ENCODE results near the gene RYR2.

The RYR2 gene

DNA sequence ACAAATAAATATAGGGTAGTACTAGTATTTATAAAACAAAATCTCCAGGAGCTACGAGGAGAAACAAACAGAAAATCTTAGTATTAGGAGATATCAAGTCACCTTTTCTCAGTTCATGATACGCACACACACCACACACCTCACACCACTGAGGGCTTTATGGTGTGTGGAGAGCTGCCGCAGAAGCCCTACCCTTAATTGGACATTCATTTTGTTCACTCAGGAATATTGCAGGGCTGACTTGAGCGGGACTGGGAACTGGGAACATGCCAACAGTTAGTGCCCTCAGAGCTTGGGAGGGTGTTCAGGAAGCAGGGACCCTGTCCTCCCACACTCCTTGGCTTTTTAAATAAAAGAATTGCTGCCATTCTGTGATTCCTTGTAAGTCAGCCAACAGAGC, 386.8 kb downstream of the RYR2 start:
- no peak overlapping the region for H3K27ac ChIP-seq (ENCODE audit: insufficient read depth, low read length, poor library complexity, severe bottlenecking)
- no peaks in the 10 kb centered on the region for H3K4me1 ChIP-seq (ENCODE audit: control insufficient read depth, insufficient read depth, low read length, poor library complexity, severe bottlenecking)
- H3K9me3 ChIP-seq (ENCODE audit: control insufficient read depth, low read length), result no peaks in the 10 kb centered on the region
- H3K27me3 ChIP-seq (replicated peaks; ENCODE audit: control insufficient read depth, insufficient read depth, low read length, poor library complexity, severe bottlenecking), result no peaks in the 10 kb centered on the region
- no peak overlapping the region for H3K4me3 ChIP-seq (ENCODE audit: insufficient read depth, low read depth, low read length, poor library complexity, severe bottlenecking)
- no peaks in the 10 kb centered on the region for H3K36me3 ChIP-seq (ENCODE audit: control insufficient read depth, insufficient read depth, low read length)
- no peak for DNase-seq

DNA sequence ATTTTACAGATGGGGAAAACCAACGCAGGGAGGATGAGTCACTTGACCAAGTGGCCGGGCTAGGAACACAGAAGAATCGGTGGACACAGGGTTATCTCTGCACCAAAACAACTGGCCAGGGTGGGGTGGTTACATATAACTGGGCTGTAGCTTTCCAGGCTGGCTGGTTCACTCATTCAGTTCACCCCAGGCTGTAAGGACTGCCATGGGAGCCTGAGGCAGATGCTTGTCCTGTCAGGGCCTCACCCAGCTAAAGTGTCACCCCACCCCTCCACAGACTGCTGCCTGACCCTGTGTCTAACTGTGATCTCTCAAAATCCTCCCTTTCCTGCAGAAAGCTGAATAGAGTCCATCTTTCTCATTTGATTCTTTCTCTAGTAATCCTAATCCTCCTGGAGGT, 387.3 kb downstream of the RYR2 start:
- Histone ChIP-seq H3K27me3 (replicated peaks; ENCODE audit: control insufficient read depth, insufficient read depth, low read length, poor library complexity, severe bottlenecking) (no peaks in the 10 kb centered on the region), H3K4me3 (ENCODE audit: insufficient read depth, low read depth, low read length, poor library complexity, severe bottlenecking) (no peak overlapping the region), H3K4me1 (ENCODE audit: control insufficient read depth, insufficient read depth, low read length, poor library complexity, severe bottlenecking) (no peaks in the 10 kb centered on the region), H3K36me3 (ENCODE audit: control insufficient read depth, insufficient read depth, low read length) (no peaks in the 10 kb centered on the region), H3K9me3 (ENCODE audit: control insufficient read depth, low read length) (no peaks in the 10 kb centered on the region), H3K27ac (ENCODE audit: insufficient read depth, low read length, poor library complexity, severe bottlenecking) (no peak overlapping the region)
- no peak for DNase-seq

DNA sequence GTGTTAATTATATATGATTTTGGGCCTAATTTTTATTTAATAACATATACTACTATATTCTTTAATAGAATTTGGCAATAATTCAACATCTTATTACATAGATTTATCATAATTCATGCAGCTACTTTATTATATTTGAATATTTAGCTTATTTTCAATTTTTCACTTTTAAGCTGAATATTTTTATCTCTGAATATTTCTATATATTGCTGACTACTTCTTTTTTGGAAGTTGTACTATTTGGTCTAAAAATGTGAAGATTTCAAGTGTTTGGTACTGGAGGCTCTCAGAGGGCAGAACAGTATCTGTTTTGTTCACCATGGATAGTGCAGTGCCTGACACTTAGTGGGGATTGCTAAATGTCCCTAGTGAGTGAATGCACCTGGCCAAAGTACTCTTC, 389.5 kb downstream of the RYR2 start:
- Histone ChIP-seq H3K27ac (ENCODE audit: insufficient read depth, low read length, poor library complexity, severe bottlenecking) (no peak overlapping the region), H3K36me3 (ENCODE audit: control insufficient read depth, insufficient read depth, low read length) (no peaks in the 10 kb centered on the region), H3K27me3 (replicated peaks; ENCODE audit: control insufficient read depth, insufficient read depth, low read length, poor library complexity, severe bottlenecking) (no peaks in the 10 kb centered on the region), H3K9me3 (ENCODE audit: control insufficient read depth, low read length) (no peaks in the 10 kb centered on the region), H3K4me1 (ENCODE audit: control insufficient read depth, insufficient read depth, low read length, poor library complexity, severe bottlenecking) (no peaks in the 10 kb centered on the region), H3K4me3 (ENCODE audit: insufficient read depth, low read depth, low read length, poor library complexity, severe bottlenecking) (no peak overlapping the region)
- no peak for DNase-seq

DNA sequence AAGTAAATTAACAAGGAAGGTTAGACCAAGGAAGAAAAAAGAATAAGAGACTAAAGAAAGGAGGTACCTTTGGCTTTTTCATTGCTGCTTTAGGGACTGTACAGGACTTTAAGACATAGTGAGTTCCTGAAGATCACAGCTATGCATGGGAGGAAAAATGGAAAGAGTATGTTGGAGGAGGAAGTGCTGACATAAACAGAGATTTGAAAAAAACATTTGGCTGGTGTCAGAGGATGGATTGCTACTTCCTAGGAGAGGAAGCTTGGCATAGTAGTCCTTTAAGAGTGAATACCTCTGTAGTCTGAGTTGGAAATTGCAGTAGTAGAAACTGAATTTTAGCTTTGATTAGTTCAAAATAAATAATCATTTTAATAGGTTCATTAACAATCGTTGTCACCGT, 398.4 kb downstream of the RYR2 start:
- DNase-seq, result no peak
- Histone ChIP-seq H3K4me3 (ENCODE audit: insufficient read depth, low read depth, low read length, poor library complexity, severe bottlenecking) (no peak overlapping the region), H3K36me3 (ENCODE audit: control insufficient read depth, insufficient read depth, low read length) (no peaks in the 10 kb centered on the region), H3K27me3 (replicated peaks; ENCODE audit: control insufficient read depth, insufficient read depth, low read length, poor library complexity, severe bottlenecking) (no peaks in the 10 kb centered on the region), H3K9me3 (ENCODE audit: control insufficient read depth, low read length) (no peaks in the 10 kb centered on the region), H3K4me1 (ENCODE audit: control insufficient read depth, insufficient read depth, low read length, poor library complexity, severe bottlenecking) (no peaks in the 10 kb centered on the region), H3K27ac (ENCODE audit: insufficient read depth, low read length, poor library complexity, severe bottlenecking) (no peak overlapping the region)

DNA sequence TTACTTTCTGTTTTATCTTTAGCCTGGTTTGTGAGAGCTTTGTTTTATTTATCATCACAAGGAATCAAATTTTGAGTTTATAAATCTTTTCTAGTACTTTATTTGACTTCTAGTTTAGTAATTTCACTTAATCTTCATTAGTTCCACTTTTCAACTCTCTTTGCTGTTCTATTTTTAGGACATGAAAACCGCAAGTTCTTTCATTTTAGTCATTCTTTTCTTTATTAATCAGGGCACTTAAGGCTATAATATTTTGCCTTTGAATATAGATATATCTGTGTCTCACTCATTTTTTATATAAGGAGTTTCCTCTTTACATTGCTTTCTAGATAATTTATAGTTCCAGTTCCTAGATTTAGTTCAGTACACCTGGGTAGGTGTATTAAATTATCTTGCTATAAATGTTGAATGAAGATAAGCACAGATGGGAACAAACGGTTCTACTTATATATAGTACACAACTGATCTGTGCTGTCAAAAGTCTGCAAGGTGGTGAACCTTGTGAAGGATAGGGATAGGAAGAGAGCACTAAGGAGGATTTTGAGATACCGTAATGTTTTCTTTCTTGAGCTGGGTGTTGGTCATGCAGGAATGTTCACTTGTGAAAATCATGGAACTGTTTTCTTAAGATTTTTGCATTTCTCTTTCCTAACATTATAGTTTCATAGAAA, 402.3 kb downstream of the RYR2 start:
- Histone ChIP-seq H3K27ac (ENCODE audit: insufficient read depth, low read length, poor library complexity, severe bottlenecking) (no peak overlapping the region), H3K4me1 (ENCODE audit: control insufficient read depth, insufficient read depth, low read length, poor library complexity, severe bottlenecking) (no peaks in the 10 kb centered on the region), H3K9me3 (ENCODE audit: control insufficient read depth, low read length) (no peaks in the 10 kb centered on the region), H3K36me3 (ENCODE audit: control insufficient read depth, insufficient read depth, low read length) (no peaks in the 10 kb centered on the region), H3K4me3 (ENCODE audit: insufficient read depth, low read depth, low read length, poor library complexity, severe bottlenecking) (no peak overlapping the region), H3K27me3 (replicated peaks; ENCODE audit: control insufficient read depth, insufficient read depth, low read length, poor library complexity, severe bottlenecking) (no peaks in the 10 kb centered on the region)
- DNase-seq, result no peak

DNA sequence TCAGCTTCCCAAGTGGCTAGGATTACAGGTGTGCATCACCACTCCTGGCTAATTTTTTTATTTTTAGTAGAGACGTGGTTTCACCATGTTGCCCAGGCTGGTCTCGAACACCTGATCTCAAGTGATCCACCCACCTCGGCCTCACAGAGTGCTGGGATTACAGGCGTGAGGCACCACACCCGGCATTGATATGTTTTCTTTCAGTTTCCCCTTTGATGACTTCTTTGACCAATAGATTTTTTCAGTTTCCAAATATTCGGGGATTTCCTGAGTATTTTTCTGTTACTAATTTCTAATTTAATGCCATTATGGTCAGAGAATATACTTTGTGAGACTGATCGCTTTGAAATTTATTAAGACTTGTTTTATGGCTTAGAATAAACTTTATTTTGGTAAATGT, 406.1 kb downstream of the RYR2 start:
- H3K9me3 ChIP-seq (ENCODE audit: control insufficient read depth, low read length), result no peaks in the 10 kb centered on the region
- no peak for DNase-seq
- H3K36me3 ChIP-seq (ENCODE audit: control insufficient read depth, insufficient read depth, low read length), result no peaks in the 10 kb centered on the region
- H3K4me1 ChIP-seq (ENCODE audit: control insufficient read depth, insufficient read depth, low read length, poor library complexity, severe bottlenecking), result no peaks in the 10 kb centered on the region
- no peaks in the 10 kb centered on the region for H3K27me3 ChIP-seq (replicated peaks; ENCODE audit: control insufficient read depth, insufficient read depth, low read length, poor library complexity, severe bottlenecking)
- H3K27ac ChIP-seq (ENCODE audit: insufficient read depth, low read length, poor library complexity, severe bottlenecking), result no peak overlapping the region
- H3K4me3 ChIP-seq (ENCODE audit: insufficient read depth, low read depth, low read length, poor library complexity, severe bottlenecking), result no peak overlapping the region

DNA sequence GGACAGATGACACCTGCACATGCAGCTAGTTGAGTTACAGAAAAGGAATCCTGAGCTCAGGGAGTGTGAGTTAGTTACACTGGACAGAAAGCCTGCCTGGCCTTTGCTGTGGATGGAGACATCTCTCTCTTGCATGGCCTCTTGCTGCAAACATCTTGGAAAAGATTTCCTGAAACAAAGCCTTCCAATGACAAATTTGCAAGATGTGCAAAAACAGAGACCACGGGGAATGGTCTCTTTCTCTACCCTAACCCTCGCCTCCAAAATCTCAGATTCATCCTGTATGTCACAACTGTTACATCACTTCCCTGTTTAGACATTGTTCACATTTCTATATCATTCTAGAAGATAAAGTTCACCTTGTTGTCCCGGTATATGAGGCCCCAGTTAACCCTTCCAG, 415.6 kb downstream of the RYR2 start:
- no peaks in the 10 kb centered on the region for H3K27me3 ChIP-seq (replicated peaks; ENCODE audit: control insufficient read depth, insufficient read depth, low read length, poor library complexity, severe bottlenecking)
- H3K27ac ChIP-seq (ENCODE audit: insufficient read depth, low read length, poor library complexity, severe bottlenecking), result no peak overlapping the region
- DNase-seq, result no peak
- no peaks in the 10 kb centered on the region for H3K36me3 ChIP-seq (ENCODE audit: control insufficient read depth, insufficient read depth, low read length)
- no peaks in the 10 kb centered on the region for H3K4me1 ChIP-seq (ENCODE audit: control insufficient read depth, insufficient read depth, low read length, poor library complexity, severe bottlenecking)
- no peaks in the 10 kb centered on the region for H3K9me3 ChIP-seq (ENCODE audit: control insufficient read depth, low read length)
- no peak overlapping the region for H3K4me3 ChIP-seq (ENCODE audit: insufficient read depth, low read depth, low read length, poor library complexity, severe bottlenecking)

DNA sequence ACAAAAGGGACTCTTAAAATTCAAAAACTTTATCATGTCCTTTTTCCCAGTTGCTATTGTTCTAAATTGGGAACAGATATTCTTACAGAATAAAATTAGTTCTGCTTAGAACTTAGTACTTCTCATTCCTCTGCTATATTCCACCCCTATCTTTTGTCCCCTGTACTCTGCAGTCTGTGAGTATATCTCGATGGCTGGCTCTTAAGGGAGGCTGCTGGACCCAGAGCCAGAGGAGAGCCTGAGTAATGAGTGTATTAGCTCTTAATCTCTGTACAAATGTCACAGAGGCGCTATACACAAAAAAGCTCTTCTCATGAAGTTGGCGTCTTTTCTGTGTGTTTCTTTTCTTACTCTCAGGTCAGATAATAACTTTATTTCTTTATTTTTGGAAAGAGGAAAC, 425.3 kb downstream of the RYR2 start:
- Histone ChIP-seq H3K4me1 (ENCODE audit: control insufficient read depth, insufficient read depth, low read length, poor library complexity, severe bottlenecking) (no peaks in the 10 kb centered on the region), H3K9me3 (ENCODE audit: control insufficient read depth, low read length) (no peaks in the 10 kb centered on the region), H3K27me3 (replicated peaks; ENCODE audit: control insufficient read depth, insufficient read depth, low read length, poor library complexity, severe bottlenecking) (no peaks in the 10 kb centered on the region), H3K27ac (ENCODE audit: insufficient read depth, low read length, poor library complexity, severe bottlenecking) (no peak overlapping the region), H3K36me3 (ENCODE audit: control insufficient read depth, insufficient read depth, low read length) (no peaks in the 10 kb centered on the region), H3K4me3 (ENCODE audit: insufficient read depth, low read depth, low read length, poor library complexity, severe bottlenecking) (no peak overlapping the region)
- DNase-seq, result no peak

DNA sequence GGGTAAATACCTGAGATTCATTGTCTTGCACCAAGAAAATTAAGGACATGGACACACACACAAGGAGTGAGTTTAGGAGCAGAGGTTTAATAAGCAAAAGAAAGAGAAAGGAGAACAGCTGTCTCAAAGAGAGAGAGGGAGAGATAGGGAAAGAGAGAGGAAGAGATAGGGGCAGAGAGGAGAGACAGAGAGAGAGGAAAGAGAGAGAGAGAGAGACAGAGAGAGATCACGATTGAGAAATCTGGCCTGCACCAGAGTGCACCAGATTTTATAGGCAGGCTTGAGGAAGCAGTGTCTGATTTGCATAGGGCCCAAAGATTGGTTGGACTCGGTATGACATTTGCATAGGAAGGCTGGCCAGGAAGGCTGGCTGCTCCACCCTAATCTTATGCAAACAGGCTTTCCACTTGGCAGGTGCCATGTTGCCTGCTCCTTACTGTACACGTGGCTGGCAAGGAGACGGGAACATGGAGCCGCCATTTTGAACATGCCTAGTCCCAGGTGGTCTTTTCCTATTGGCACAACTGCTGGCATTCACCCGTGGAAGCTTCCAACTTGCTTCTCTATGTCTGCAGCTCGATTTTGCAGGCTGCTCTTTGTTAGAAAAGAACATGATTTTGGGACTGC, 428.8 kb downstream of the RYR2 start:
- Histone ChIP-seq H3K4me3 (ENCODE audit: insufficient read depth, low read depth, low read length, poor library complexity, severe bottlenecking) (no peak overlapping the region), H3K9me3 (ENCODE audit: control insufficient read depth, low read length) (no peaks in the 10 kb centered on the region), H3K27me3 (replicated peaks; ENCODE audit: control insufficient read depth, insufficient read depth, low read length, poor library complexity, severe bottlenecking) (no peaks in the 10 kb centered on the region), H3K4me1 (ENCODE audit: control insufficient read depth, insufficient read depth, low read length, poor library complexity, severe bottlenecking) (no peaks in the 10 kb centered on the region), H3K27ac (ENCODE audit: insufficient read depth, low read length, poor library complexity, severe bottlenecking) (no peak overlapping the region), H3K36me3 (ENCODE audit: control insufficient read depth, insufficient read depth, low read length) (no peaks in the 10 kb centered on the region)
- DNase-seq, result no peak

DNA sequence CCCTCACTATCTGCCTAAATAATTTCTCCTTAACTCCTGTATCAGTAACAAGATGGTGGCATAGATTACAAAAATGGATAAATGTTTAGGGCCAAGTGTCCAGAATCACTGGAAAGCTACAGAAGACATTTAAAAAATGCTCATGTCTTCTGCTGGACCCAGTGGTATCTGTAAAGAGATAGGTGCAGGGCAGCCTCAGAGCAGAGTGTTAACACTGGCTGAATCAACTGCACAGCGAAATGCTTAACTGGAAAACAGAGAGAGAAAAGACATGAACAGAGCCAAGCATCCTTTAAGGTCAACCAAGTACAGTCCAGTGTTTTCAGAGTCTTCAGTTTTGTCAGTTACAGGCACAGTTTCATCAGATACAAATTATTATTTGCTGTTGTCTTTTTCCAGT, 429.4 kb downstream of the RYR2 start:
- Histone ChIP-seq H3K4me1 (ENCODE audit: control insufficient read depth, insufficient read depth, low read length, poor library complexity, severe bottlenecking) (no peaks in the 10 kb centered on the region), H3K9me3 (ENCODE audit: control insufficient read depth, low read length) (no peaks in the 10 kb centered on the region), H3K4me3 (ENCODE audit: insufficient read depth, low read depth, low read length, poor library complexity, severe bottlenecking) (no peak overlapping the region), H3K27me3 (replicated peaks; ENCODE audit: control insufficient read depth, insufficient read depth, low read length, poor library complexity, severe bottlenecking) (no peaks in the 10 kb centered on the region), H3K36me3 (ENCODE audit: control insufficient read depth, insufficient read depth, low read length) (no peaks in the 10 kb centered on the region), H3K27ac (ENCODE audit: insufficient read depth, low read length, poor library complexity, severe bottlenecking) (no peak overlapping the region)
- DNase-seq, result no peak
